GM06990 (cell line): ENCODE results near the gene SLC39A9.
"Not testable (repeated sequence)": the region's sequence is repeated elsewhere in the genome, so short reads cannot be mapped to it uniquely, and the experiment has no call there.

Source experiments
- DNase-seq: peaks from one replicate; pipeline ENCODE4 v3.0.0-alpha.2; 2011; ENCODE audit not compliant: insufficient read length; ENCODE audit errors: extremely low read depth
- H3K27me3 ChIP-seq: replicated peaks from 2 replicates; pipeline ENCODE4 v1.6.0; 2011; ENCODE audit warnings: low read length; ENCODE audit not compliant: control insufficient read depth, insufficient read depth
- H3K36me3 ChIP-seq: 2 replicates; pipeline ENCODE4 v1.5.1; 2011; ENCODE audit warnings: low read length; ENCODE audit not compliant: control insufficient read depth, insufficient read depth
- H3K4me3 ChIP-seq: replicated peaks from 2 replicates; pipeline ENCODE4 v1.5.1; 2011; ENCODE audit warnings: low read depth, mild to moderate bottlenecking, control low read depth, low read length
- CTCF ChIP-seq: IDR thresholded peaks from 2 replicates; pipeline ENCODE4 v1.5.1; 2011; ENCODE audit warnings: low read length, control low read depth, mild to moderate bottlenecking, inconsistent platforms; ENCODE audit not compliant: insufficient read depth, poor library complexity, severe bottlenecking

SLC39A9 gene

GRCh38 chr14:69491193-69491592, 92.7 kb downstream of the SLC39A9 start:
- Histone ChIP-seq H3K4me3 (no peak overlapping the region), H3K27me3 (peaks cover 2% of the 10 kb centered on the region), H3K36me3 (no peaks in the 10 kb centered on the region)
- no peak for TF ChIP-seq CTCF
- DNase-seq, result no peak

GRCh38 chr14:69493038-69493437, 94.5 kb downstream of the SLC39A9 start:
- no peak for TF ChIP-seq CTCF
- H3K27me3 ChIP-seq, result peaks cover 2% of the 10 kb centered on the region
- no peak for DNase-seq

GRCh38 chr14:69493791-69494190, 95.3 kb downstream of the SLC39A9 start:
- no peak for DNase-seq
- no peak for TF ChIP-seq CTCF
- Histone ChIP-seq H3K36me3 (no peaks in the 10 kb centered on the region), H3K27me3 (peaks cover 2% of the 10 kb centered on the region), H3K4me3 (no peak overlapping the region)

More at GRCh38 chr14:69493038-69493437, 94.5 kb downstream of the SLC39A9 start:
- no peak overlapping the region for H3K4me3 ChIP-seq
- H3K36me3 ChIP-seq, result no peaks in the 10 kb centered on the region

DNA sequence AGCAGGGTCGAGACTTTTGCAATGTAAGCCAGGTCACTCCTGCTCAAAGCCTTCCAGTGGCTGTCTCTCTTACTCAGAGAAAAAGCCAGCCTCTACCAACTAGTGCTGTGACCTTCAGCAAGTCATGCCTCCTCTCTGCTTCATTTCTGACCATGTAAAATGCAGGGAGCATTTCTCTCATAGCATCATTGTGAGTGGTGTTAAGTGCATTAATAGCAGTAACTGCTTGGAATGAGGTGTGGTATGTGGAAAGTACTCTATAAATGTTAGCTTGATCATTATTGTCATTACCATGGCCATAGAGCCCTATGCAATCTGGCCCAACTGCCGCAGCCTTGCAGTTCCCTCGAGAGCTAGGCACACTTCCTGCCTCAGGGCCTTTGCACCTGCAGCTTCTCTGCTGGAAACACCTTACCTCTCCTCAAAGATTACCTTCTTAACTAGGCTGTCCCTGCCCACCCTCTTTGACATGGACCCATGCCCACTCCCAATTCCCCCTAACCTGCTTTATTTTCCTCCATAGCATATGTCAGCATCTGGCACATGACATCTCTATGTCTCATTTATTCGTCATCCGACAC, 96.9 kb downstream of the SLC39A9 start:
- H3K27me3 ChIP-seq, result peaks cover 2% of the 10 kb centered on the region
- no peak for DNase-seq
- no peak for TF ChIP-seq CTCF
- H3K4me3 ChIP-seq, result no peak overlapping the region
- H3K36me3 ChIP-seq, result no peaks in the 10 kb centered on the region

- H3K4me3 ChIP-seq, H3K36me3 ChIP-seq: not testable (repeated sequence)
These were observed 99.4 kb downstream of the SLC39A9 start for GRCh38 chr14:69497866-69498265.

GRCh38 chr14:69498286-69498685, 99.8 kb downstream of the SLC39A9 start:
- DNase-seq, H3K4me3 ChIP-seq, H3K27me3 ChIP-seq, H3K36me3 ChIP-seq: not testable (repeated sequence)

More at GRCh38 chr14:69497866-69498265, 99.4 kb downstream of the SLC39A9 start:
- not testable (repeated sequence) for DNase-seq, H3K27me3 ChIP-seq

DNA sequence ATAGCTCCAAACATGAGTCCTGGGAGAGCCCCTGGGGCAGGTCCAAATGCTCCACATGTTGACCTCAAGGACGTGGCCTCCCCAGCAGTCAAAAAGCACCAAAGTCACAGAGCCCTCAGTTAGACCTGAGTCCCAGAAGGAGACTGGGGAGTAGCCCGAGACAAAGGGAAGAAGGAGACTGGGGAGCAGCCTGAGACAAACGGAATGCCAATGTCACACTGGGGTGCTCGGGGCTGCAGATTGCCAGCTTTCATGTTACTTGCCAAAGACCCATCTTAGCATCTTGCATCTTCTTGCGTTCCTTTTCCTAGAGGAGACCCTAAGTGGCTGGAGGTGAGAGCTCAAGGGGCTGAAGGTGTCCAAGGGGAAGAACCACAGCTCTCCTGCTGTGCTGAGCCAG, 100.9 kb downstream of the SLC39A9 start:
- Histone ChIP-seq H3K36me3 (no peaks in the 10 kb centered on the region), H3K4me3 (no peak overlapping the region), H3K27me3 (peaks cover 2% of the 10 kb centered on the region)
- no peak for TF ChIP-seq CTCF
- DNase-seq, result no peak
